Measurements from ENCODE around the gene F7.
A peak's percentile ranks its signal among the peaks of the same experiment; 100 is the strongest.

F7 gene

DNA sequence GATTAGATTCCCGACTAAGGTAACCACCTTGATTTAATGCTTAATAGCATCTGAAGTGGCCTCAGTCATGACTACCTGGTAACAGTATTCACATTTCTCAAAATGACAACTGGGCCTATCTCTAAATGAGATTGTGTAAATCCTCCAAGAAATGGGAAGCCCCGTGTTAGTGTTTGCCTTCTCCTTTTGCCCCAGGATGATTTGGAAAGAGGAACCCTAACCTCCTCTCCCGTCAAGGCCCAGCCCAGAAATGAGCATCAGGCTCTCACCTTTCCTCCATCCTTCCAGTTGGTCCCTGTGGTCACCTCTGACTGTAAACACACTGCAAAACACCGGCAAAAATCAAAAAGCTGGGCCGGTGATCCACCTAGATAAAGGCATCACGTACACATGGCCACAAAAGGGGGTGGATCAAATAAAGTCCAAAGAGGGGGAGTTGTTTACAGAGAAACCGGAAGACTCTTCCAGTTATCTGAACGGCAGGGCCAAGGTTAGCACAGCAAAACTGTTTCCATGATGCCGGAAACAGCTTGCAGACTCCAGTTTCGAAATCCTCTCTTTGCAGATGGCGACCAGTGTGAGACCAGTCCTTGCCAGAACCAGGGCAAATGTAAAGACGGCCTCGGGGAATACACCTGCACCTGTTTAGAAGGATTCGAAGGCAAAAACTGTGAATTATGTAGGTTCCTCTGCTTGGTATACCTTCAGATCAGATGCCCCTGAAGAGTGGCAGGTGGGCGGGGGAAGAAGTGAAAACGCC is 33.4 kb downstream of the F7 start:
- DNase-seq (ENCODE audit: low spot score), result peak; percentile 77

DNA sequence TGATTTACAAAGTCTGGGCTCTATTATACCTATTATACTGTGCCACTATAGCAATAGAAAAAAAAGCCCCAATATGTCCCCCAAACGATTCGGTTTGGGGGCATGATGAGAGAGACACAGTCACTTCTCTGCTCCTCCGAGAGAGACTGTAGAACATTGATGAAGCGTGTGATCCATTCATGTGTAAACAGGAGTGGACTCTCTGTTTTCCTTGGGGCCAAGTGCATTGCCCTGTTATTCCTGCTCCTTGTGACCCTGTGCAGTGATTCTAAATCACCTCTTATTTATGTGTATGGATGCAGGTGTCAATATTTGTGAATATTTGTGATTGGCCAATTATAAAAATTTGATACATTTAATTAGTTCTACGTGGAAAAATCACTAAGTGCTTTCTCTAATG is 34.0 kb downstream of the F7 start:
- DNase-seq (ENCODE audit: low spot score), result no peak

DNA sequence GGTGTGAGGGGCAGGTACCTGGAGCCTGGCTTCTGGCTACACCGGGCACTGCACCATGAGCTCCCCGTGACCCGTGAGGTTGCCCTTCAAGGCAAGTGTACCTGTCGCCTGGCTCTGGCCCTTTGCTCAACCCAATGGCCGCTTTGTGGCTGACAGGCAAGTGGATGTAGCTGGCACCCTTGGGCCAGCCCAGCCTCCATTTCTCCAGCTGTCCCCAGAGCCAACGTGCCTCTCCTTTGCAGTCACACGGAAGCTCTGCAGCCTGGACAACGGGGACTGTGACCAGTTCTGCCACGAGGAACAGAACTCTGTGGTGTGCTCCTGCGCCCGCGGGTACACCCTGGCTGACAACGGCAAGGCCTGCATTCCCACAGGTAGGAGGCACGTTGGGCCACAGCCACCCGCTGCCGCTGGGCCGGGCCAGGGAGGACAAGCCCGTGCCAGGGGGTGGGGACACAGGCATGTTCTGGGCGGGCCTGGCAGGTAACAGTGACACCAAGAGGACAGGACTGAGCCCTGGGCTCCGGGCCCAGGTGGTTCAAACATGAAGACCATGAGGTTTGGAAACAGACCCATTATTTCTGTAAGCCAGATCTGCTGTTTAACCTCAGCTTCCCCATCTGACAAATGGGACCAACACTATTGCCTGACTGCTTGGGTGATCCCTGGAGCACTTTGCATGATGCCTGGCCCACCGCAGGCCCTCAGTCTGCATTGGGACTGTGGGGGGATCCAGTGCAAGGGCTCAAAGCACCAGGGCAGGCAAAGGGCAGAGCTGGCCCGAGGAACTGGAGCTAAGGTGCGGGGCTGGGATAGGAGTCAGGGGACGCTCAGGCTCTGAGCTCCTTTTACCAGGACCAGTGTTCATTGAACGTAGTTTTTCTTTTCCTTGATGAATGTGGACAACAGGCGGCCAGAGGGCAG is 35.3 kb downstream of the F7 start:
- DNase-seq (ENCODE audit: low spot score), result no peak

DNA sequence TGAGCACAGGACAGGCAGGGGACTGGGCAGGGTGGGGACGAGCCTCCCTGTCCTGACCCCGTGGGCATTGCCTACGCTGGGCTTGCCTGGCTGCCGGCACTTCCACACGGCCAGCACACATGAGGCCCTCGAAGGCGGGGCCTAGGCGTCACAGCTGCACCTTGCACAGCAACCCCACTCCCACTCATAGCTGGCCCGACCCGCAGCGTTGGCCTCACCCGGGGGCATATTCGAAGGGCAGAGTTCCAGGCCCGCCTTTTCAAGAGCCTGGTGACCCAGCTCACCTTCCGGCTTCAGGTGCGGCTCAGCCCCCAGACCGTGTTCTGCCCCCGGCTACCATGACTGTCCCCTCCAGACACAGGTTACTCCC is 36.0 kb downstream of the F7 start:
- DNase-seq (ENCODE audit: low spot score), result no peak

DNA sequence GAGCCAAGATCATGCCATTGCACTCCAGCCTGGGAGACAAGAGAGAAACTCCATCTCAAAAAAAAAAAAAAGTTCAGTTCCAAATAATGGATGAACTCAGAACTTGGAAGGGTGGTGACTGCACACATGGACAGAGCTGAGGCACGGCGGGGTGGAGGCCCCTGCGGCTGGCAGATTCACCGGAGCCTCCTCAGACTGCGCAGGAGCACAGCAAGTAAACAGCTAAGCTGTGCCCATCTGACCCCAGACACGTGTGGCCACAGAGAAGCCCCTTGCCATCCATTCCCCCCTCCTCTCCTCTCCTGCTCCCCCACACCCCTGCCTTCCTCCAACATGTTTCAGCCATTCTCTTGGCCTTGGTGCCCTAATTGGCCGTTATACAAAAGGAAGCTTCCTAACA is 37.3 kb downstream of the F7 start:
- DNase-seq (ENCODE audit: low spot score), result no peak

DNA sequence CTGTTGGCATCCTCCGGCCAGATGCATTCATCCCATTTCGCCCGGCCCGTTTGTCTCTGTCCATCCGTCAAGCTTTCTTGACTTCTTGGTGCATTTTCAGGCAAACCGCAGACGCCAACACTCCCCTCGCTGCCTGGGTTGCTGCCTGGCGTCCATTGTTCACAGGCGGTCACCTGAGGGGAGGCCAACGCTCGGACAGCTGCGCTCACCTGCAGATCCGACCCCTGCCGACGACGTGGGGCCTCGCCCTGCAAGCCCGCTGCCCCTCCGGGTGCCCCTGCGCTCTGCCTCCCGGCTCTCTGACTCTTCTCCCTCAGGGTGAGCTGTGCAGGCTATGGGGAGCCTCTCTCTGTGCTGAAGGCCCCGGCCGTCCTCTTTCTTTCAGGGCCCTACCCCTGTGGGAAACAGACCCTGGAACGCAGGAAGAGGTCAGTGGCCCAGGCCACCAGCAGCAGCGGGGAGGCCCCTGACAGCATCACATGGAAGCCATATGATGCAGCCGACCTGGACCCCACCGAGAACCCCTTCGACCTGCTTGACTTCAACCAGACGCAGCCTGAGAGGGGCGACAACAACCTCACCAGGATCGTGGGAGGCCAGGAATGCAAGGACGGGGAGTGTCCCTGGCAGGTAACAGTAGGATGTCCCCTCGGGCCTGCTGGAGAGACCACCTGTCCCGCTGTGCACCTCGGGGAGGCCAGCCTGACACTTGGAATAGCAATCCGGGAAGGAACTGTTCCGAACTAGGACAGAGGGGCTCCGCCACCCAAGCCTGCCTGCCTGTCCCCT is 38.1 kb downstream of the F7 start:
- no peak for DNase-seq (ENCODE audit: low spot score)

DNA sequence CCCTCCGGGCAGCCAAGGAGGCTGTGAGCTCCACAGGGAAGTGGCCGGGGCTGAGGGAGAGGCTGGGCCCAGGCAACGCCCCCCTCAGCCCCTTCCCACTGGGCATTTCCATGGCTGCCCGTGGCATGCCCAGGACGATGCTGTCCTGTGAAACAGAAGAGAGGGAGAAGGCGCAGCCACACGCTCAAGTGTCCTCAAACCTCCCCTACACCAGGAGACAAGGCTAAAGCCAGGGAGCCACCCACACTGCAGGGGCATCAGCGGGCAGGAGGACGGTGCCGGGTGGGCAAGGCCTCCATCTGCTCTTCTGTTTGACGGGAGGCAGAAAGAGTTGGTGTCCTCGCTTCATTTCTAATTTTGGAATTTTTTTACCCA is 38.7 kb downstream of the F7 start:
- no peak for DNase-seq (ENCODE audit: low spot score)

DNA sequence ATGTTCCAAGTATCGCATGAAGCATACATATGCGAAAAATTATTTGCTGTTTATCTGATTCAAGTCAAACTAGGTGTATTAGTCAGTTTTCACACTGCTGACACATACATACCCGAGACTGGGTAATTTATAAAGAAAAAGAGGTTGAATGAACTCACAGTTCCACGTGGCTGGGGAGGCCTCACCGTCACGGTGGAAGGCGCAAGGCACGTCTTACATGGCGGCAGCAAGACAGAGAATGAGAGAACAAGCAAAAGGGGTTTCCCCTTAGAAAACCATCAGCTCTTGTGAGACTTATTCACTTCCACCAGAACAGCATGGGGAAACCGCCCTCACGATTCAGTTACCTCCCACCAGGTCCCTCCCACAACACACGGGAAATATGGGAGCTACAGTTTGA is 39.9 kb downstream of the F7 start:
- no peak for DNase-seq (ENCODE audit: low spot score)

DNA sequence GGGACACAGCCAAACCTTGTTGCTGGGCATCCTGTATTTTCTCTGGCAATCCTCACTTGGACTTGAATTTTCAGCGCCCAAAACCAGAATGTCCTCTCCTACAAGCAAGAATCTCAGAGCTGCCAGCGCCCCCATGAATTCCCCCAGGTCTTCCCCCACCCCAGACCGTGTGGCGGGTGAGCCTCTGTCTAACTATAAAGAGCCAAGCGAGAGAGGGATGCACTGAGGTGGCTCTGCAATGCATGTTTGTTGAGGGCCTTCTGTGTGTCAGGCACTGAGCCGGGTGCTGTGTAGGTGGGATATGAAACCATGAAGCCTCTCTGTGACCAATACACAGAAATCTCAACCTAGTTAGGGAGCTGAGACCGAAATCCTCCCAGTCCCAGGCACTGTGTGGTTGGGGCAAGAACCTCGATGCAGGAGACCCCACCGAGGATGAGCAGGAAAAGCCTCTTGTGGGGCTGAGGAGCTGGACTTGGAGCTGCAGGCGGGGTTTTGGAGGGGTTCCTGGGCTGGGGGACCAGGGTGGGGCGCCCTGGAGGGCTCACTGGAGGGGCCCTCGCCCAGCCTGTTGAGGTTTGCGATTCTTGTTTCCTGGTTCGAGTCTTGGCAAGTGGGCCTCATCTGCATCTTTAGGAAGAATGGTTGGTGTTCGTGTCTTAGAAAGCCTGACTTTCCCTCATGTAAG is 40.5 kb downstream of the F7 start:
- DNase-seq (ENCODE audit: low spot score), result no peak

DNA sequence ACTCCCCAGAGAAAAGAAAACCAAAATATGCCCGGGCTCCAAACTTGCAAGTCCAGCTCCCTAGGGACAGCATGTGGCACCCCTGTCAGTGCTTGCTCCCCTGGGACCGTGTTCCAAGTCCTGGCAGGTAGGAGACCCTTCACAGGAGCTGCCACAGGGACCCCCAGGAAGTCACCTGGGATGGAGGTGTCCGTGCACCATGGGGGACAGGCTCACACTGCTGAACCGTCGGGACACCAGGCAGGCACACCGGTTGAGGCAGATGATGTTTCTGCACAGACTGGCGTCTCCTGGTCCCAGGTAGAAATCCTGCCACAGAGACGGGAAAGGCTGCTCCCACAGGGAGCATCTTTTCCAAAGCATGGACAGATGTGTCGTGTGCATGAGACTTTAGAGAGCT is 41.2 kb downstream of the F7 start:
- no peak for DNase-seq (ENCODE audit: low spot score)

DNA sequence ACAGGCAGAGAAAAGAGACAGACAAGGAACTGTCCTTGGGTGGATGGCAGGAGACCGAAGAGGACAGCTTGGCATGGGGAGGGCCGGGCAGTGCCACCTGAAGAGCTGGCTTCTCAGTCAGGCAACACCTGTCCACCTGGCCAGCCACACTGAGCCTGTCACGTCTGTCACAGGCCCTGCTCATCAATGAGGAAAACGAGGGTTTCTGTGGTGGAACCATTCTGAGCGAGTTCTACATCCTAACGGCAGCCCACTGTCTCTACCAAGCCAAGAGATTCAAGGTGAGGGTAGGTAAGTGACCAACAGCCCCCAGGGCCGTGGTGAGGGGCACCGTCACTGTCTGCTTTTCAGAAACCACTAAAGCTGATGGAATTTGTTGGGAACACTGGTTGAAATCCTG is 41.6 kb downstream of the F7 start:
- no peak for DNase-seq (ENCODE audit: low spot score)

DNA sequence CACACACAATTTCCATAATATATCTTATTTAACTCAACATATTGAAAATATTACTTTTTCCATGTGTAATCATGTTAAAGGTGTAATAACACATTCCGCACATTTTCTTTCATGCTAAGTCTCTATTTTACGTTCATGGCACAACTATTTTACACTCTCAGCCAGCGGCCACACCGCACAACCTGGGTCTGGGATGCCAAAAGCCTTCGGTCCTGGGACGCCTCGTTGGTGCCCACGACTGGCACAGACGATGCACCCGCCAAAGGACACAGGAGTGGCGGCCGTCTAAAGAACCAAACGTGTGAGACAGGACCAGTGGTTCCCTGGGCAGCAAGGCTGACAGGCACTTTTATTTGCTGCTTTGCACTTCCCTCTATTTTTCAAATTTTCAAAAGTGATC is 42.8 kb downstream of the F7 start:
- DNase-seq (ENCODE audit: low spot score), result no peak

DNA sequence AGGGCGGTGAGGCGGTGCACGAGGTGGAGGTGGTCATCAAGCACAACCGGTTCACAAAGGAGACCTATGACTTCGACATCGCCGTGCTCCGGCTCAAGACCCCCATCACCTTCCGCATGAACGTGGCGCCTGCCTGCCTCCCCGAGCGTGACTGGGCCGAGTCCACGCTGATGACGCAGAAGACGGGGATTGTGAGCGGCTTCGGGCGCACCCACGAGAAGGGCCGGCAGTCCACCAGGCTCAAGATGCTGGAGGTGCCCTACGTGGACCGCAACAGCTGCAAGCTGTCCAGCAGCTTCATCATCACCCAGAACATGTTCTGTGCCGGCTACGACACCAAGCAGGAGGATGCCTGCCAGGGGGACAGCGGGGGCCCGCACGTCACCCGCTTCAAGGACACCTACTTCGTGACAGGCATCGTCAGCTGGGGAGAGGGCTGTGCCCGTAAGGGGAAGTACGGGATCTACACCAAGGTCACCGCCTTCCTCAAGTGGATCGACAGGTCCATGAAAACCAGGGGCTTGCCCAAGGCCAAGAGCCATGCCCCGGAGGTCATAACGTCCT is 43.4 kb downstream of the F7 start:
- DNase-seq (ENCODE audit: low spot score), result no peak

DNA sequence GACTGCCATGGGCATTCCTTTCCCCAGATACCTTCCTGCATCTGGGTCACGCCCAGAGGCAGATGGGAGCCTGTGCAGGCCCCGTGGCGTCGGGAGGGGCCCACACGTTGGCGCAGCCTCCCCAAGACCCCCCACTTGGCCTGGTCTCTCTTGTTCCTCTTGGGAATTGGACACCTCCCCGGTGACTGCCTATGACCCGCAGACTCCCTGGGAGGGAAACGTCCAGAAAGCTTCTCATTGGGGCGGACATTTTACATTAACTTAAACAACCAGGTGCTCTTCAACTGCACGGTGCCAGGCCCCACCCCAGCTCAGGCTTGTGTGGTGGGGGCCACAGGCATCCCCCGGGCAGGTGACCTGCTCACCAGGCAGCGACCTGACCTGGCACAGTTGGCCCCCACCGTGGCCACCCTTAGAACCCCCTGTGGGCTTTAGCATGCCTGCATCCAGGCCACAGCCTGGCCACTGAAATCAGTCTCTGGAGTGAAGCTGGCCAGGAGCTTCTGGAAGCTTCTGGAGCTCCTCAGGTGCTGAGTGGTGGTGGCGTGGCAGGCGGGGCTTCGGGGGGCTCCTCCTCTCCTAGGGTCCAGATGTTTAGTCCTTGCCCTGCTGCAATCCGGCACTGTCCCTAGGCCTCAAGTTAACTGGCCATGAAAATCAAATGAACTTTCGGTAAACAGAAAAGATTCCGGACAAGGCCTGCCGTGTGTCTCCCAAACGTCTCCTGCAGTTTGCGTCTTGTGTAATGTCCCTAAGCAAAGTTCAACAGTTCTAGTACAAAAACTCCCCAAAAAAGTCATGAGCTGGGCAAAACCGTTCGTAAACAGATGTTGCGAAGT is 44.3 kb downstream of the F7 start:
- no peak for DNase-seq (ENCODE audit: low spot score)

DNA sequence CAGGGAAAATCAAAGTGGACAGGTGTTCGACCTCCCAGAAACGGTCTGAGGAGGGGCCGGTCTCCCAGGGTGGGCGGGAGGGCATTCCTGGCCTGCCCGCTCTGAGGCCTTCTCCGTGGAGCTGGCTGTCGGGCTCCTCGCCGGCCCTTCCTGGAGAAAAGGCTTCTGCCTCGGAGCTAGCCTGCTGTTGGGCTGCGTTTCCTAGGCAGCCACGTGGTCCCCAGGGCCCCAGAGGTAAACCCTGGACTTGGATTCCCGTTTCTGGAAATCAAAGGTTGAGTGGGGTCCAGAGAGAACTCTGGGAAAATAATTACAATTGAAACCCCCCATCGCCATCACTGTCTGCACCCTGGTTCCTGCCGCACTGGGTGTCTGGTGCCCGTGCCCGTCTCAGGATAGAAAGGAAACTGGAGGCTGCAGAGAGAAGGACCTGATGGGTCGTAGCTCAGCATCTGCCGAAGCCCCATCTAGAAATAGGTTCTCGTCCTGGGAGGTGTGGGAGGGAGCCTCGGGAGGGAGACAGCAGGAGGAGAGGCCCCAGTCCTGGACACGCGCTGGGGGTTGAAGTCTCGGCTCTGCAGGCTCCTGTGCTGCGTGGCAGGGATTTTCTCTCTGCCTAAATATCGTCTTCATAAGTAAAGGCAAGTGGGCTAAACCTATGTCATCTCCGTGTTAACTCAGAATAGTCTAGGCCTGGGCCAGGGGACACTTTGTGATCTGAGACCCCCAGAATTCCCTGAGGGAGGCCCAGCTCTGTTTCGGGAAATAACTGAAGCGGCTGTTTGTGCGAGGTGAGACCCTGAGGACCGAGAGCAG is 45.2 kb downstream of the F7 start:
- no peak for DNase-seq (ENCODE audit: low spot score)

DNA sequence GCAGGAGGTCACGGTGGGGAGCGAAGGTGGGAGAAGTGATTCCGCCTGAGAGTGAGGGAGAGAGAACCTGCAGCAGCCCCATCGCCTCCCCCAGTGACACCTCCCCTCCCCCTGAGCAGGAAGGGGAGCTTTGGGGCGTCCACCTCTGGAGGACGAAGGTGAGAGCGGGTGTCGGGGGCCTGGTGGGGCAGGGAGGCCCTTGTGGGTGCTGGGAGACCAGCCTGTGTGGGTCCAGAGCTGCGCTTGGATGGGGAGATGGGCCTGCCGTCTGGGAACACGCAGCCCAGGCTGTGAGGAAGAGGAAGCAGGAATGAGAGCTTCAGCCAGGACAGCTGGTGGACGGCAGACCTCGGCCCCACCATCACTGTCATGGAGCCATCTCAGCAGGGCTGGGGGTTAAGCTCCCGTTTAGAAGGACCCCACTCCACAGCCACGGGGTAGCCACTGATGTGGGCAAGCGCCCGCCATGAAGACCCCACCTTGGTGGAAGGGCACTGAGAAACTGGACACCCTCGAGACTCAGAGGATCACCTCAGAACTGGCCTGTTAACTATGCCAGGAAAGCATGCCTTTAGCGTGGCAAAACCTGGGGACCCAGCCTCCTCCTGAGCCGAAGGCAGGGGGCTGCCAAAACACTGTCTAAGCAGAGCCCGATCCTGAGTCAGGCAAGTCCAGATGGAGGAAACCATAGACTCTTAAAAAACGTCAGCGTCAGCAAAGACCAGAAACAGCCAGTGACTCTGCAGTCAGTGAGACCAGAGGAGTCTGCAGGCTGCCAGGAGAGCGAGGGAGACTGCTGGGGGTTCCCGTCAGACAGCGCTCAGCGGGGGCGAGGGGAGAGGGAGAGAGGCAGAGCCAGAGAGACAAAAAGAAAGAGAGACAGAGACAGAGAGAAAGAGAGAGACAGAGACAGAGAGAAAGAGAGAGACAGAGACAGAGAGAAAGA is 46.4 kb downstream of the F7 start:
- DNase-seq (ENCODE audit: low spot score), result no peak

DNA sequence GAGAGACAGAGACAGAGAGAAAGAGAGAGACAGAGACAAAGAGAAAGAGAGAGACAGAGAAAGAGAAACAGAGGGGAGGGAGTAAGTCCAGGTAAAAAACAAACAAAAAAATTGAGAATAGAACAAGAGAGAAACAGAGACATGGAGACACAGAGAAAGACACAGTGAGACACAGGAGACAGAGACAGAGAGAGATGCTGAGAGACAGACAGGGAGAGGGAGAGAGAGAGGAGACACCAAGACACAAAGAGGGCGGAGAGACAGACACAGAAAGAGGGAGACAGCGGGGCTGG is 47.0 kb downstream of the F7 start:
- no peak for DNase-seq (ENCODE audit: low spot score)

DNA sequence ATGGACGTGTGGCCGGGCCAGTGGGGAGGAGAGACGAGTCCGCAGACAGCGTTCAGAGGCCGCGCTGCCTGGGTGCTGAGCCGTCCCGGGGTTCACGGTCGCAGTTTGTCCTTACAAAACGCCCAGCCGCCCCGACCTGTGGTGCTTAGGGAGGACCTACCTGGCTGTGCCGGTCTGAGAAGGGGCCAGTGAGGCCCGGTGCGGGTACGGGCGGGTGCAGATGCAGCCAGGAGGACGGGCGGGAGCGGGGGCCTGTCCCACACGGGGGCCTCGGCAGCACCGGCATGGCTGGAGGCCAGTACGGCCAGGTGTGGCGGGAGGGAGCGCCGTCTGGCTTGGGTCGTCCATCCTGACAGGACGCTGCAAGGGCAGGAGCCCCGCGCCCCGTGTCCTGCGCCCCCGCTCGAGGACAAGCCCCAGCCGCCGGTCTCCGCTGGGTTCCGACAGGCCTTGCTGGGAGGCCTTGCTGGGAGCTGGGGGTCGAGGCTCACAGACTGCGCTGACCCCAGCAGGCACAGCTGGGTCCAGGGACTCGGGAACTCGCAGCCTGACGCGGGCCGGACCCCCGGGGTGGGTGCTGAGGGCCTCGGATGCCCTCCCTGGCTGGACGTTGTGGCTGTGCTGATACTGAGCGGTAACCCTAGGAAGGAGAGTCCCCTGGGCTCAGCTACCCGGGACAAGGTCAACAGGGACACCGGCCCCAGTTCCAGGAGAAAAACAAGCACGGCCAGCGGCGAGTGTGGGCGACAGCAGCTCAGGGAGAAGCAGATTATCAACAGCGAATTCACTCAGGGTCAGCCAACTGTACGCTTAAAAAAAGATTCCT is 47.6 kb downstream of the F7 start:
- DNase-seq (ENCODE audit: low spot score), result peak; percentile 71

All from HuH-7 (cell line).